GM19438 (cell line): ENCODE measurements around the gene DBNL.

Source experiments
- ATAC-seq: cut with Tn5 transposase; IDR thresholded peaks from one replicate; pipeline ENCODE4 v1.9.1; 2021; ENCODE audit warnings: low read depth; ENCODE audit not compliant: unreplicated experiment

The DBNL gene

GRCh38 chr7:44107961-44108767, 63.7 kb downstream of the DBNL start:
- no peak for ATAC-seq

- no peak for ATAC-seq
These were observed 64.6 kb downstream of the DBNL start for GRCh38 chr7:44108768-44109750.

DNA sequence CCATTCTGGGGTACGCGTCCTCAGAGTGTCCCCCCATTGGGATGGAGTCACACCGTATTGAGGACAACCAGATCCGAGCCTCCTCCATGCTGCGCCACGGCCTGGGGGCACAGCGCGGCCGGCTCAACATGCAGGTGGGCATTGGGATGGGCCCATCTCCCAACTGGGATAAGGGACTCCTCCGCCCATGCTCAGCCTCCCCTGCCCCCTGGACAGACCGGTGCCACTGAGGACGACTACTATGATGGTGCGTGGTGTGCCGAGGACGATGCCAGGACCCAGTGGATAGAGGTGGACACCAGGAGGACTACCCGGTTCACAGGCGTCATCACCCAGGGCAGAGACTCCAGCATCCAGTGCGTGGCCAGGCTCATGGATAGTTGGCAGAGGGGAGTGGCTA, 65.5 kb downstream of the DBNL start:
- ATAC-seq = no peak

DNA sequence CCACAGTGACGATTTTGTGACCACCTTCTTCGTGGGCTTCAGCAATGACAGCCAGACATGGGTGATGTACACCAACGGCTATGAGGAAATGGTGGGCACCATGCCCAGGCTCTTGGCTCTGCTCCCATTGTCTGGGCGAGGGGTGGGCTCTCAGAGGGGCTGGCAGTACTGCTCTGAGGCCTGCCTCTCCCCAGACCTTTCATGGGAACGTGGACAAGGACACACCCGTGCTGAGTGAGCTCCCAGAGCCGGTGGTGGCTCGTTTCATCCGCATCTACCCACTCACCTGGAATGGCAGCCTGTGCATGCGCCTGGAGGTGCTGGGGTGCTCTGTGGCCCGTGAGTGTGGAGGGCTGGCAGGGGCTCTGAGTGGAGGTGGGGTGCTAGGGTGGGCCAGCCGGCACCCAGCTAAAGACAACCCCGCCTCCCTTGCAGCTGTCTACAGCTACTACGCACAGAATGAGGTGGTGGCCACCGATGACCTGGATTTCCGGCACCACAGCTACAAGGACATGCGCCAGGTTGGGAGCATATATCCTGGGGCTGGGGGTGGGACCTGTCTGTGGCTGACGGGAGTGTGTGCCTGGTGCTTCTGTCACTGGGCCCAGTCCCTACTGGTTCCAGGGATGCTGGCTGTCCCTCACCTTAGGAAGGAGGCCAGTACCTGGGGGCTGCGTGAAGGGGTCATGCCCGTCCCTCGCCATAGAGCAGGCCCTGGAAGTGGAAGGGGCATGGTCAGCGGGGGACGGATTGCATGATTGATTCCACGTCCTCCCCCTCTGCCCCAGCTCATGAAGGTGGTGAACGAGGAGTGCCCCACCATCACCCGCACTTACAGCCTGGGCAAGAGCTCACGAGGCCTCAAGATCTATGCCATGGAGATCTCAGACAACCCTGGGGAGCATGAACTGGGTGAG, 66.5 kb downstream of the DBNL start:
- ATAC-seq = no peak
